WERI-Rb-1 (cell line): ENCODE data around the gene CARD19.

Source experiments
- DNase-seq: peaks from one replicate; pipeline ENCODE4 v3.0.0-alpha.2; 2020
- H3K27ac ChIP-seq: fragments of 250-450 bp; sonication (Bioruptor Pico); 2 replicates; pipeline ENCODE4 v1.5.1; 2020; ENCODE audit warnings: mild to moderate bottlenecking, moderate library complexity
- H3K27me3 ChIP-seq: fragments of 250-450 bp; sonication (Bioruptor Pico); 2 replicates; pipeline ENCODE4 v1.5.1; 2021; ENCODE audit warnings: mild to moderate bottlenecking, low read depth, moderate library complexity; ENCODE audit not compliant: insufficient read depth, severe bottlenecking
- H3K36me3 ChIP-seq: fragments of 250-450 bp; sonication (Bioruptor Pico); 2 replicates; pipeline ENCODE4 v1.5.1; 2020; ENCODE audit warnings: mild to moderate bottlenecking, moderate library complexity
- H3K4me3 ChIP-seq: 2 replicates; pipeline ENCODE4 v1.5.1; 2011; ENCODE audit warnings: low read depth, mild to moderate bottlenecking, control low read depth, low read length
- H3K9me3 ChIP-seq: fragments of 250-450 bp; sonication (Bioruptor Pico); 2 replicates; pipeline ENCODE4 v1.5.1; 2021; ENCODE audit warnings: mild to moderate bottlenecking, moderate library complexity; ENCODE audit not compliant: severe bottlenecking
- CTCF ChIP-seq: IDR thresholded peaks from 2 replicates; pipeline ENCODE4 v1.5.1; 2011; ENCODE audit warnings: low read depth, mild to moderate bottlenecking, control low read depth, inconsistent platforms, low read length

The CARD19 gene

GRCh38 chr9:93105620-93106019, 9.6 kb downstream of the CARD19 start:
- no peak for TF ChIP-seq CTCF
- no peaks in the 10 kb centered on the region for H3K27me3 ChIP-seq
- no peak overlapping the region for H3K27ac ChIP-seq
- no peaks in the 10 kb centered on the region for H3K9me3 ChIP-seq
- no peak for DNase-seq
- H3K4me3 ChIP-seq: no peak overlapping the region
- H3K36me3 ChIP-seq: no peaks in the 10 kb centered on the region

GRCh38 chr9:93107151-93107824, 11.3 kb downstream of the CARD19 start:
- Histone ChIP-seq H3K4me3 (no peak overlapping the region), H3K36me3 (0 out of 2 replicates have a peak, but pooled peaks cover 2% of the 10 kb centered on the region), H3K9me3 (no peaks in the 10 kb centered on the region), H3K27me3 (no peaks in the 10 kb centered on the region), H3K27ac (no peak overlapping the region)
- TF ChIP-seq CTCF: no peak
- no peak for DNase-seq

GRCh38 chr9:93107825-93108161, 11.8 kb downstream of the CARD19 start:
- Histone ChIP-seq H3K36me3 (0 out of 2 replicates have a peak, but pooled peaks cover 2% of the 10 kb centered on the region), H3K27me3 (no peaks in the 10 kb centered on the region), H3K9me3 (no peaks in the 10 kb centered on the region), H3K4me3 (no peak overlapping the region), H3K27ac (no peak overlapping the region)
- DNase-seq: no peak
- no peak for TF ChIP-seq CTCF

DNA sequence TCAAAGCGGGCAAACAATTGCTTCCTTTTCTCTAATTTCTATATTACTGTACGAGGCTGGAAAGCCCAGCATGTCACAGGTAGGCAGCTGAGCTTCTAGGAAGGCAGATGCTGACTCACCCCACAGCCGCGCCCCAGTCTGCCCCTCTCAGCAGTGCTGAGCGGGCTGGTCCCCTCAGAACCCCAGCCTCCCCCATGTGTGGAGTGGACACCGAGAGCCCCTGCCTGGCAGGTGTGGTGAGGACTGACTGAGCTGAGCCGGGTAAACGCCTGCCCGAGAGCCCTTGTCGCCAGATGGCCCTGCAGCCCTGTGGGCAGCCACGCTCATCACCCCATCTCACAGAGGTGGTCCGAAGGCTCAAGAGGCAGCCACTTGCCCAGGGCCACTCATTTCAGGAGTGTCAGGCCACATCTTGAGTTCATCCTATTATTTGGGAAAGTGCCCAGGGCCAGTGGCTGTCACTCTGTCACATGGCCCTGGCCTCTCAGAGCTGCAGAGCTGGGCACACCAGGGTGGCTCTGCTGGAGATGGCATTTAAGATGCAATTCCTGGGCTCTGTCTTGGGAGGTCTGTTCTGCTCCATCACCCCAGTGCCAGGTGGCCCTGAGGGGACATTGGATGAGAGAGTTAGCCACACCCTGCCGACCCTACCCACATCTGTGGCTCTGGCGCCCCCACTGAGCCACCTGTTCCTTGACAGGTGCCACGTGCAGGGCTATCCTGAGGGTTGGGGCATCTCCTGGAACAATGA, 12.4 kb downstream of the CARD19 start:
- no peak overlapping the region for H3K4me3 ChIP-seq
- TF ChIP-seq CTCF: no peak
- H3K36me3 ChIP-seq: 0 out of 2 replicates have a peak, but pooled peaks cover 2% of the 10 kb centered on the region
- H3K27me3 ChIP-seq: no peaks in the 10 kb centered on the region
- no peaks in the 10 kb centered on the region for H3K9me3 ChIP-seq
- no peak overlapping the region for H3K27ac ChIP-seq
- DNase-seq: no peak

DNA sequence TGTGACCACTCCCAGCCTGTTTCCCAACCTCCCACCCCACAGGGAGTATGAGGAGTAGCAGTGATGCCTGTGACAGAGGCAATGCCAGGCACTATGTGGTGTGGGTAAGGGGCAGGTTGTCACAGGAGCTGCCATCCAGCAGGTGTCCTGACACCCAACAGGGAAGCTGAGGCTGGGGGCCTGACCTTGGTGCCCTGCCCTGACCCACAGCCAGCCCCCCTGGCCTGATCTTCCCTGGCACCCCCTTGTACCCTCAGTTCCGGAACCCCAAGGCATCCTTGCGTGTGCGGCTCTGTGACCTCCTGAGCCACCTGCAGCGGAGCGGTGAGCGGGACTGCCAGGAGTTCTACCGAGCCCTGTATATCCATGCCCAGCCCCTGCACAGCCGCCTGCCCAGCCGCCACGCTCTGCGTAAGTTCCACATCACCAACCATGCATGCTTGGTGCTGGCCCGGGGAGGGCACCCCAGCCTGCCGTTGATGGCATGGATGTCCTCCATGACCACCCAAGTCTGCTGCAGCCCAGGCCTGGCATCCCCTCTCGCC, 14.4 kb downstream of the CARD19 start:
- no peak for TF ChIP-seq CTCF
- no peaks in the 10 kb centered on the region for H3K9me3 ChIP-seq
- DNase-seq: no peak
- H3K27me3 ChIP-seq: no peaks in the 10 kb centered on the region
- 0 out of 2 replicates have a peak, but pooled peaks cover 2% of the 10 kb centered on the region for H3K36me3 ChIP-seq
- no peak overlapping the region for H3K4me3 ChIP-seq
- H3K27ac ChIP-seq: no peak overlapping the region
